Naive thymus-derived CD8-positive, alpha-beta T cell (primary cell): ENCODE measurements around the gene PRKCQ. TPM values are rescaled to one million over a fixed set of nuclear protein-coding genes. Genes with fewer than 3 reads are reported as not detected.
"Not testable (repeated sequence)": the region's sequence is repeated elsewhere in the genome, so short reads cannot be mapped to it uniquely, and the experiment has no call there.

Experiments
- ATAC-seq, 2 donors: fragments of 150-1000 bp; cut with Tn5 transposase in 1 of 2; sonication (Bioruptor Pico), chemical (Tn5 transposase) in 1 of 2; 1 replicate in 1 of 2; 2 replicates in 1 of 2; pipeline ENCODE4 v1.10.0; 2021; ENCODE audit warnings: mild to moderate bottlenecking in 2 of 2, moderate library complexity in 2 of 2
- POLR2A ChIA-PET: fragments of 350-600 bp; sonication (Branson Sonifier 250); formaldehyde crosslinking; loops from one replicate; lab custom pipeline; 2021; ENCODE audit warnings: antibody characterized with exemption; lab: Charles Lee
- DNase-seq, 10 donors: peaks; one replicate each; pipeline versions ENCODE4 v3.0.0 to v3.0.0-alpha.2; 2020 to 2022
- H3K27ac Mint-ChIP-seq, 10 donors: one replicate each; pipeline ENCODE4 v1.8.0; 2020 to 2022; ENCODE audit warnings: mild to moderate bottlenecking in 10 of 10, mixed read lengths in 10 of 10, moderate library complexity in 4 of 10, inconsistent platforms in 1 of 10
- H3K27me3 Mint-ChIP-seq, 5 donors: one replicate each; pipeline ENCODE4 v1.8.0; 2021 to 2022; ENCODE audit warnings: mixed read lengths in 5 of 5
- H3K36me3 Mint-ChIP-seq, 3 donors: one replicate each; pipeline ENCODE4 v1.8.0; 2020 to 2022; ENCODE audit warnings: mixed read lengths in 3 of 3, mild to moderate bottlenecking in 2 of 3, inconsistent platforms in 1 of 3
- H3K4me1 Mint-ChIP-seq, 4 donors: one replicate each; pipeline ENCODE4 v1.8.0; 2021 to 2022; ENCODE audit warnings: mixed read lengths in 4 of 4
- H3K4me3 Mint-ChIP-seq, 10 donors: one replicate each; pipeline ENCODE4 v1.8.0; 2020 to 2022; ENCODE audit warnings: mild to moderate bottlenecking in 10 of 10, mixed read lengths in 10 of 10, moderate library complexity in 6 of 10, inconsistent platforms in 1 of 10
- H3K9me3 Mint-ChIP-seq, 9 donors: one replicate each; pipeline ENCODE4 v1.8.0; 2020 to 2022; ENCODE audit warnings: mixed read lengths in 9 of 9, mild to moderate bottlenecking in 3 of 9, inconsistent platforms in 1 of 9, moderate library complexity in 1 of 9
- polyA plus RNA-seq, 3 donors: library from polyadenylated mRNA; unstranded; fragments of 300-500 nt; fragmentation: Illumina TruSeq; gene quantifications; one replicate each; pipeline ENCODE4 v1.2.3, GENCODE V29; 2021
- total RNA-seq, 8 experiments: library from RNA in 2 of 8; stranded (reverse) in 2 of 8; gene quantifications; one replicate each; pipeline ENCODE4 v1.2.3 and lab custom pipeline; 2021 to 2026

The PRKCQ gene
- total and polyA plus RNA-seq, 5 experiments from 2014 or later, result 30.9 to 60.0 (median 51.6) TPM

DNA sequence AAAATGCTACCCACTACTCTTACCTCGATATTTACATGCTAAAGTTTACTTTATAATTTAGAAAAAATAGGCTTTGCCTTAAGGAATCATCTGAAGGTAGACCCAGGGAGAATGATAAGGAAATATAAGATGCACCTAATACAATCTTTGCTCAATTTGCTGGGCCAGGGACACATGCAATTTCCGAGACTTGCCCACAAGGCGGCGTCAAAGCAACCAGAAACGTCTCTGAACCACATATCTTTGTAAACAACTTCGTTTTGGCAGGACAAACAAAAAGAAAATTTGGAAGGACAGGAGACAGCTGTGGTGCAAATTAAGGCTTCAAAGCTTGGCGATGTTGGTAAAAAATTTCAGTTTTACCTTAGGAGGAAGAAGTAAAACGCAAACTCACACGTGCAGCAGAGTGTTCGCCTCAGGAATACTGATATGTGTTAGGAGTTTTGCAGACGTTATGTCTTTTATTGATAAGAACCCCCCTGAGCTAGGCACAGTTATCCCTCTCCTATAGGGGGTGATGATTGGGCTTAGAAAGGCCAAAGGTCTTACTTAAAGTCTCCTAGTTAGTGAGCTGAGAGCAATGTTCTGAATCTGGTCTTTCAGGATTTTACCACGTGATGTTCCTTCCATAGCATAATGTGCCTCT, 134.3 kb downstream of the PRKCQ start:
- ATAC-seq (peak in 1 of 2 donors; percentile 69), DNase-seq (peak; percentile 22 to 66 (median 44))
- POLR2A ChIA-PET, result interaction anchor here (0.7 to 1.4 kb wide), 5 partner anchors 10 to 243 kb away, joined by 3 to 8 read pairs (median 5); partner anchors contain the start of gene PFKFB3
- Mint-ChIP-seq H3K27me3 (no peaks in the 10 kb centered on the region), H3K4me1 (peaks cover 5 to 36% (median 18%) of the 10 kb centered on the region in 4 donors), H3K4me3 (peak overlapping the region in 3 of 10 donors; percentile 9 to 36 (median 26)), H3K27ac (peak overlapping the region in 9 of 10 donors; percentile 32 to 85 (median 54)), H3K9me3 (no peaks in the 10 kb centered on the region), H3K36me3 (peaks cover 0 to 81% (median 19%) of the 10 kb centered on the region in 3 donors)

DNA sequence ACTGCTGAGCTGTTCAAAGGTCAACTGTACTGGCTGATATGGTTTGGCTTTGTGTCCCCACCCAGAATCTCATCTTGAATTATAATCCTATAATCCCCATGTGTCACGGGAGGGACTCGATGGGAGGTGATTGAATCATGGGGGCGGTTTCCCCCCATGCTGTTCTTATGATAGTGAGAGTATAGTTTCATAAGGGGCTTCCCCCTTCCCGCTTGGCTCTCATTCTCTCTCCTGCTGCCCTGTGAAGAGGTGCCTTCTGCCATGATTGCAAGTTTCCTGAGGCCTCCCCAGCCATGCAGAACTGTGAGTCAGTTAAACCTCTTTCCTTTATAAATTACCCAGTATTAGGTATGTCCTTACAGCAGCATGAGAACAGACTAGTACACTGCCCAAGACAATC, 140.2 kb downstream of the PRKCQ start:
- Mint-ChIP-seq H3K36me3 (peaks cover 0 to 93% (median 32%) of the 10 kb centered on the region in 3 donors), H3K27ac (peak overlapping the region in 3 of 10 donors; percentile 37 to 52 (median 47)), H3K4me1 (peaks cover 0 to 18% (median 2%) of the 10 kb centered on the region in 4 donors)
- H3K9me3 Mint-ChIP-seq, H3K27me3 Mint-ChIP-seq, POLR2A ChIA-PET, DNase-seq, ATAC-seq, H3K4me3 Mint-ChIP-seq: not testable (repeated sequence)

DNA sequence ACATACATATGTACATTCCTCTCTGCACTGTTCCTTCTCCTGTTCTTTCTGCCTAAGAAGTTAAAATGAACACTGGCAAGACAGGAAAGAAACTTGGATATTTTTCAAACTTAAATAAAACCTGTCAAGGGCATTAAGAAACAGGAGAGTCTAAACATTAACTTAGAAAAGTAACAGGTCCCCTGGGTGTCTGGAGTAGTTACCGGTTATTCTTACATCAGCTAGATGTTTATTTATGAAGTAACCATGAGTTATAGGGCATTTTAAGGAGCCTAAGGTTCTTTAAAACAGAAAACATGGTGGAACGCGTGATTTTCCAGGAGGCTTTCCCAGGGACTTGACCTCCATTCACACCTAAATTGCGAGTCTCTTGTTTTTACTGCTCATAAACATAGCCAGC, 148.2 kb downstream of the PRKCQ start:
- H3K4me1 Mint-ChIP-seq, result peaks cover 0 to 12% (median 2%) of the 10 kb centered on the region in 4 donors
- H3K4me3 Mint-ChIP-seq, result no peak overlapping the region
- ATAC-seq, result no peak
- H3K9me3 Mint-ChIP-seq, result no peaks in the 10 kb centered on the region
- peak overlapping the region in 1 of 10 donors; percentile 57 for H3K27ac Mint-ChIP-seq
- POLR2A ChIA-PET, result no interaction called here
- DNase-seq, result no peak
- peaks cover 14 to 91% (median 24%) of the 10 kb centered on the region in 3 donors for H3K36me3 Mint-ChIP-seq
- no peaks in the 10 kb centered on the region for H3K27me3 Mint-ChIP-seq

DNA sequence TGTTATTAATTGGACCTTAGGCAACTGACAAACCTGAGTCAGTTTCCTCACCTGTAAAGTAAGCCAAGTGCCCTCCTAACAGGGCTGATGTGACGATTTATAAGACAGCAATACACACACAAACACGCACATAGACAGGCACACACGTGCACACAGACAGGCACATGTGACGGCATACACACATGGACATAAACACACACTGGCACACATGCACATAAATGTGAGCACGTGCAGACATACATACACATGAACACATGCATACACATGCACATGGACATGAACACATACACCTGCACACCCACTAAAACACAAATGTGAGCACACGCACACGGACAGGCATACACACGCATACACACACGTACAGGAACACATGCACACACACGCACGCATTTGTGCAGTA, 148.9 kb downstream of the PRKCQ start:
- Mint-ChIP-seq H3K4me1 (peaks cover 0 to 12% (median 2%) of the 10 kb centered on the region in 4 donors), H3K9me3 (no peaks in the 10 kb centered on the region), H3K4me3 (peak overlapping the region in 1 of 10 donors; percentile 20), H3K36me3 (peaks cover 14 to 88% (median 24%) of the 10 kb centered on the region in 3 donors), H3K27ac (peak overlapping the region in 3 of 10 donors; percentile 12 to 91 (median 27)), H3K27me3 (no peaks in the 10 kb centered on the region)
- ATAC-seq (no peak), DNase-seq (no peak)
- POLR2A ChIA-PET, result no interaction called here

DNA sequence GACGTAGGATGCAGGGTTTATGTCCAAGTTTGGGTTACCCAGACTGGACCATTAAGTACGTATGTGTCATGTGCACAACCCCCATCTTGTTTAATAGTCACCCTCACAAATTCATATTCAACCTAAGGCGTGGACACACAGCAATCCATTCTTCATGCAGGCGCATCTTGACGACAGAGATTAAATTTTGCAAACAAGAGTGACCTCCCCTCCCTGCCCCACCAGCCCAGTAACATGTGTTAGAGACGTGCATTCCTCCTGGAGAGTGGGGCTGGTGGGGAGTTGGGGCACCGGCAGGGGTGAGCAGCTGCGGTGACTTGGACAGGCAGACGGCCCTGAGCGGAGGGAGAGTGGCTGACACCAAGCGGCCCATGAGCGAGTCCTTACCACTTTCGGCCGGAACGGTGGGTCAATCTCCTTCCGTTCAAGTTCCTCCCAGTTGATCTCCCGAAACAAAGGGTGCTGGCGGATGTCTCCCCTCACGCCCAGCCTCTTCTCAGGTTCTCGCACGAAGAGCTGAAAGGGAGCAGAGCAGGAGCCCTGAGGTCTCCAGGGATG, 149.6 kb downstream of the PRKCQ start:
- H3K9me3 Mint-ChIP-seq, result no peaks in the 10 kb centered on the region
- no peak overlapping the region for H3K4me3 Mint-ChIP-seq
- H3K4me1 Mint-ChIP-seq, result peaks cover 0 to 12% (median 3%) of the 10 kb centered on the region in 4 donors
- ATAC-seq (no peak), DNase-seq (no peak)
- peaks cover 14 to 88% (median 28%) of the 10 kb centered on the region in 3 donors for H3K36me3 Mint-ChIP-seq
- POLR2A ChIA-PET, result no interaction called here
- no peaks in the 10 kb centered on the region for H3K27me3 Mint-ChIP-seq
- H3K27ac Mint-ChIP-seq, result peak overlapping the region in 3 of 10 donors; percentile 12 to 59 (median 31)

DNA sequence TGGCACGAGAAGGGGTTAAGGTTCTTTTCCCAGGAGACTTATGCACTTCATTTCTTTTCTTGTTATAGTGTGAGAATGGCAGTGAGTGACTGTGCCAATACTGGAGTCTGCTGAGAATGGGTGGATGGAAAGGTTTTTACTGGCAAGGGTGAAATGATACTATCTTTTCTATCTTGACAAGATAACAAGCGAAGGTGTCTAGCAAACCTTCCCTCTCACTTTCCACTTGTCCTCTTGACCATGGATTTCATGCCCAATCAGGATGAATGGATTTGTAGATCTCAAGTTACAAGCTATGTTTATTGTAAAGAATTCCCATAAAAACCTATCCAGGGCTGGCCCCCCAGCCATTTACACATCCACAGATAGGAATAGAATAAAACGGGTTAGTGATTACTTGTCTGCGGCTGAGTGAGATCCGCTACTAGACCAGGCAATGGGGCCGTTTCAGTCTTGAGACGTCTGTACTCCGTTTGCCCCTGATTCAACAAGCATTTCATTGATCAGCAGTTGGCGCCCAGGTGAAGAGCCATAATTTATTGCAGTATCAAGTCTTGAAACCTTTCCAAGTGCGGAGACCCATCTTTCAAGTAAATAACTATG, 152.6 kb downstream of the PRKCQ start:
- Mint-ChIP-seq H3K36me3 (peaks cover 4 to 70% (median 25%) of the 10 kb centered on the region in 3 donors), H3K9me3 (no peaks in the 10 kb centered on the region), H3K4me3 (no peak overlapping the region), H3K27me3 (no peaks in the 10 kb centered on the region), H3K27ac (peak overlapping the region in 2 of 10 donors; percentile 11 to 53), H3K4me1 (peaks cover 10 to 17% (median 14%) of the 10 kb centered on the region in 4 donors)
- POLR2A ChIA-PET, result interaction anchor here (1.2 kb wide), 1 partner anchor 16 kb away, joined by 3 read pairs; no protein-coding TSS in a partner anchor
- ATAC-seq (no peak), DNase-seq (no peak)

DNA sequence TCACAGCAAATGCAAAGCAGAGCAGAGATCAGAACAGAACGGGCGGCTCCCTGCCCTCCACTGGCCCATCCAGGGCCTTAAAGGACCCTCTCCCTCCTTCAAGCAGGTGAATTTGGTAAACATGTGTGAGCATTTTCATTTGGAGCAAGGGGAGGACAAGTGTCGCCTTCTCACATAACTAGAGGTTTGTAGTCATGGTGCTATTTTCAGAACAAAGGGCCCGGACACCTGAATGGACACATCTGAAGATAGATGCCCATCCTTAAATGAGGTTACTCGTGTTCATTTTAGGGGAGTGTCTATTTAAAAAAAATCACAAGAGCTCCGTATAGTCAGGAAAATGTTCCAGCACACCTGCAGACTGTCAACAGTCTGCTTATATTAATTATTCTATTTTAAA, 153.8 kb downstream of the PRKCQ start:
- Mint-ChIP-seq H3K27ac (peak overlapping the region in 3 of 10 donors; percentile 22 to 94 (median 79)), H3K27me3 (no peaks in the 10 kb centered on the region), H3K36me3 (peaks cover 4 to 64% (median 25%) of the 10 kb centered on the region in 3 donors), H3K4me1 (peaks cover 10 to 17% (median 14%) of the 10 kb centered on the region in 4 donors), H3K9me3 (no peaks in the 10 kb centered on the region), H3K4me3 (no peak overlapping the region)
- no peak for ATAC-seq
- DNase-seq, result no peak
- POLR2A ChIA-PET, result interaction anchor here (1.2 kb wide), 1 partner anchor 14 kb away, joined by 3 read pairs; no protein-coding TSS in a partner anchor

DNA sequence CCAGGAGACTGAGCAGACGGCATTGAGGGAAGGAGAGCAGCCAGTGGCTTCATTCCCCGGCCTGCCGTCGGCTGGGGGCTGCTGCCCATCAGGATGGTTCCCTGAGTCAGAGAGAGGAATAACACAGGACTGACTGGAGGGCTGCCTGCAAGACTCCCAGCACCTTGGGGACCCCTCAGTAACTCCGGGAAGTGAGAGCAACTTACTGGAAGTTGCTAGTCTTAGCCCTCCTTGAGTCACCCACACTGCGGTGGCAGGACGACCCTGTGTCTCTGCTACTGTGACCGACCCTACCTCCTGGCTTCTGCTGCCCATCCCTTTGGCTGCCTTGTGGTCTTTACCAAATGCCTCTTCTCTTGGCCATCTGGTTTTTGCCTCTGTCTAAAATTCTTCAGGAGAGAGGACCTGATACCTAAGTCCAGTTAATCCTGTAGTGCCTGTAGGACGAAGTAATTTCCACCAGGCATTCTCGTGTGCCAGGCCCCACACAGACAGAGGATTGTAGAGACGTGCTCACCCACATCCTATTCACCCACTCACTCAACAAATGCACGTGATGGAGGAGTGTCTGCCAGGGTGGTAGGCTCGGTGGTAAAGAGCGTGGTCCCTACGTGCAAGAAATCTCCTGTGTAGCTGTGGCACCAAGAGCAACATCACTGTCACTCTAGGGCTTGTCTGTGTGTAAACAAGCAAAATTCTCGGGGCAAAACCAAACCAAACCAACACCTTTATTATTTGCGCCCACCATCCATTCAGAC, 156.5 kb downstream of the PRKCQ start:
- Mint-ChIP-seq H3K27me3 (no peaks in the 10 kb centered on the region), H3K9me3 (no peaks in the 10 kb centered on the region), H3K27ac (peak overlapping the region; percentile 22 to 82 (median 64)), H3K4me3 (no peak overlapping the region), H3K36me3 (peaks cover 0 to 40% (median 18%) of the 10 kb centered on the region in 3 donors), H3K4me1 (peaks cover 10 to 17% (median 15%) of the 10 kb centered on the region in 4 donors)
- POLR2A ChIA-PET, result no interaction called here
- ATAC-seq, result peak; percentile 57 to 80
- peak in 2 of 10 donors; percentile 17 to 31 for DNase-seq

DNA sequence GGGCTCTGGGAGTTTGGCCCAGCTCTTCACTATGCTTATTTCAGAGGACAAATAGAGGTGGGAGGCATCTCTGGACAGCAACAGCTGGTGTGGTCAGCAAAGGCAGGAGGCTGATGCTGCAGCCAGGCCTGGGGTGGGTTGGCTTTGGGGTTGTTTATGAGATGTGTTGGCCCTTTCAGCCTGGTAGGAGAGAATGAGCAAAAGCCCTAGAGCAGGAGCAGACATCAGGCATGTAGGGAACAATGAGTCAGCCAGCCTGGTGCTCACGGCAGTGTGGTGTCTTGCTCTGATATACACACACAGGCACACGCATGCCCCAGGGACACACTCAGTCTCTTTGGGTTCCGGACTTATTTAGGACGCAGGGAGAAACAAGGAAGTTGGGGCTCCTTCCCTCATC, 157.1 kb downstream of the PRKCQ start:
- POLR2A ChIA-PET, result no interaction called here
- no peaks in the 10 kb centered on the region for H3K9me3 Mint-ChIP-seq
- peaks cover 0 to 34% (median 13%) of the 10 kb centered on the region in 3 donors for H3K36me3 Mint-ChIP-seq
- peak overlapping the region in 7 of 10 donors; percentile 22 to 73 (median 62) for H3K27ac Mint-ChIP-seq
- no peaks in the 10 kb centered on the region for H3K27me3 Mint-ChIP-seq
- no peak overlapping the region for H3K4me3 Mint-ChIP-seq
- DNase-seq (no peak), ATAC-seq (no peak)
- peaks cover 10 to 17% (median 15%) of the 10 kb centered on the region in 4 donors for H3K4me1 Mint-ChIP-seq

DNA sequence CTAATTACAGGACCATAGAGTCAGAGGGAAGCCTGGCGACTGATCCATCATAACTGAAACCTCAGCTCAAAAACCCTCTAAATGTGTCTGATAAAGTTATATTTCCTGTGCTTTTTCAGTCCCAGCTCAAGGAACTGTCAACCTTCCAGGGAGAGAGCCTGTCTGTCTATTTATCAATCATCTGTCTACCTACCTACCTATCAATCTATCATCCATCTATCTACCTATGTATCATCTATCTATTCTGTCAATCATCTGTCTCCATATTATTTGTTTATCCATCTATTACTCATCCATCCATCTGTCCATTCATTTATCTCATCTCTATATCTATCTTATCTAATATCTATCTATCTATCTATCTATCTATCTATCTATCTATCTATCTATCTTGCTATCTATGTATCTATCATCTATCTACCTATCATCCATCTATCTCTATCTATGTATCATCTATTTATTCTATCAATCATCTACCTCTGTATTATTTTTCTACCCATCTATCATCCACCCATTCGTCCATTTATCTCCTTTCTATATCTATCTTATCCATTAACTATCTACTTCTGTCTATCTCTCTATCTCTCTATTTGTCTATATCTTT, 161.4 kb downstream of the PRKCQ start:
- Mint-ChIP-seq H3K9me3 (no peaks in the 10 kb centered on the region), H3K27ac (no peak overlapping the region), H3K27me3 (no peaks in the 10 kb centered on the region), H3K4me1 (peaks cover 3 to 6% (median 5%) of the 10 kb centered on the region in 4 donors), H3K4me3 (no peak overlapping the region), H3K36me3 (peaks cover 0 to 4% (median 2%) of the 10 kb centered on the region in 3 donors)
- no peak for ATAC-seq
- no peak for DNase-seq
- POLR2A ChIA-PET, result no interaction called here

DNA sequence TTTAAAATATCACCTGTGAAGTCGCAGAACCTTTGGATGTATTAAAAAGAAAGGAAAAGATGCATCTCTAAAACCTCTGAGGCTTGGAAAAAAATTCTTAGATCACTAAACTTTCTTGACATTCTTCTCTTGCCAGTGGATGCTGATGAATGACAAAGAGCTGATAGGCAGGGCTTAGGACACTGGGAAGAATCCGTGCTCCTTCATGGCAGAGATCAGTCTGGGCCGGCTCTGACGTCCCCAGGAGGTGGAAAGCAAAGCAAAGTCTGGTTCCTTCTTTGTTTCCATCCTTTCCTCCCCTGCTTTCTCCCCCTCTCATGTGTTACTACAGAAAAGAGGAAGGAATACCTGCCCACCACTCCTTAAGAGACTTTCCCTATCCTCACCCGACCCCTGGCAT, 161.9 kb downstream of the PRKCQ start:
- H3K36me3 Mint-ChIP-seq, result peaks cover 0 to 4% (median 0%) of the 10 kb centered on the region in 3 donors
- DNase-seq, result no peak
- no peak overlapping the region for H3K4me3 Mint-ChIP-seq
- no peaks in the 10 kb centered on the region for H3K9me3 Mint-ChIP-seq
- no peaks in the 10 kb centered on the region for H3K27me3 Mint-ChIP-seq
- POLR2A ChIA-PET, result no interaction called here
- ATAC-seq, result no peak
- no peak overlapping the region for H3K27ac Mint-ChIP-seq
- peaks cover 0 to 4% (median 3%) of the 10 kb centered on the region in 4 donors for H3K4me1 Mint-ChIP-seq
